Fibroblast of villous mesenchyme (primary cell): ENCODE results near the gene ACCS. TPM values are rescaled to one million over a fixed set of nuclear protein-coding genes. Genes with fewer than 3 reads are reported as not detected.

Source experiments
- DNase-seq: peaks from one replicate; pipeline ENCODE4 v3.0.0-alpha.2; 2010; ENCODE audit warnings: low read depth
- H3K4me3 ChIP-seq: 2 replicates; pipeline ENCODE4 v1.5.1; 2011; ENCODE audit warnings: low read depth, mild to moderate bottlenecking, low read length
- total RNA-seq: library from RNA; depleted of rRNA; stranded (reverse); fragments of >200 nt; gene quantifications from 2 replicates; pipeline ENCODE4 v1.2.3, GENCODE V29; 2012
- TF ChIP-seq, protein P1 (sequence below): IDR thresholded peaks from 2 replicates; pipeline ENCODE4 v1.5.1; 2012; ENCODE audit warnings: low read depth, mild to moderate bottlenecking, low read length; ENCODE audit not compliant: insufficient read depth

Gene ACCS
- total RNA-seq, 1 donor, result 18.6 TPM

DNA sequence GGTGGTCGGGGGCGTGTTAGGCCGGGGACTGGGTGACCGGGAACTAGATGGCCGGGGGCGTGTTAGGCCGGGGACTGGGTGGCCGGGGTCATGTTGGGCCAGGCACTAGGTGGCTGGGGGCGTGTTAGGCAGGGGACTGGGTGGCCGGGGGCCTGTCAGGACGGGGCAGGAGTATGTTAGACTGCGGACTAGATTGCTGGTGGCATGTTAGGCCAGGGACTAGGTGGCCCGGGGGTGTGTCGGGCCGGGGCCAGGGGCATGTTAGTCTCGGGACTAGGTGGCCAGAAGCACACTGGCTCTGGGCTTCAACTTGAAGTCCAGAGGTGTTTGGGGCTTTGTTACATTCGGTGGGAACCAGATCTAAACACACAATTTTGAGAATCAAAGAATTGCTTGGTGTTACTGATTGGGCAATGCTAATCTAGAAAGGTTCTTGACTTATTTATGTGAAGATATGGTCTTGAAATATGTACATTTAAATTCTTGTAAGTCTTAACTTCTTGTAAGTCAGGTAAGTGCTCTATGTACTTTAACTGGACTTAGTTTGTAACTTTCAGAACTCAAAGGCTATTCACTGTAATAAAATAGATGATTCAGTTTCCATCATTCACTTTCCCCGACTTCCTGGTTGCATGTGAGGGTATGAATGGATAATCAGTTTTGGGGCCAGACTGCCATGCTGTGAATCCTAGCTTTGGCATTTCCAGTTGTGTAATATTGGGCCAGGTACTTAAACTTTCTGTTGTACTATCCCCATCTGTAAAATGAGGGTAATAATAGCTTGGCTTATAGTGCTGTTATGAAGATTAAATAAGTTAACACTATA lies 30.5 kb downstream of the ACCS start:
- H3K4me3 ChIP-seq, result peak overlapping the region; percentile 83
- peak; percentile 20 for DNase-seq
- TF ChIP-seq, protein P1, sequence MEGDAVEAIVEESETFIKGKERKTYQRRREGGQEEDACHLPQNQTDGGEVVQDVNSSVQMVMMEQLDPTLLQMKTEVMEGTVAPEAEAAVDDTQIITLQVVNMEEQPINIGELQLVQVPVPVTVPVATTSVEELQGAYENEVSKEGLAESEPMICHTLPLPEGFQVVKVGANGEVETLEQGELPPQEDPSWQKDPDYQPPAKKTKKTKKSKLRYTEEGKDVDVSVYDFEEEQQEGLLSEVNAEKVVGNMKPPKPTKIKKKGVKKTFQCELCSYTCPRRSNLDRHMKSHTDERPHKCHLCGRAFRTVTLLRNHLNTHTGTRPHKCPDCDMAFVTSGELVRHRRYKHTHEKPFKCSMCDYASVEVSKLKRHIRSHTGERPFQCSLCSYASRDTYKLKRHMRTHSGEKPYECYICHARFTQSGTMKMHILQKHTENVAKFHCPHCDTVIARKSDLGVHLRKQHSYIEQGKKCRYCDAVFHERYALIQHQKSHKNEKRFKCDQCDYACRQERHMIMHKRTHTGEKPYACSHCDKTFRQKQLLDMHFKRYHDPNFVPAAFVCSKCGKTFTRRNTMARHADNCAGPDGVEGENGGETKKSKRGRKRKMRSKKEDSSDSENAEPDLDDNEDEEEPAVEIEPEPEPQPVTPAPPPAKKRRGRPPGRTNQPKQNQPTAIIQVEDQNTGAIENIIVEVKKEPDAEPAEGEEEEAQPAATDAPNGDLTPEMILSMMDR, result no peak

DNA sequence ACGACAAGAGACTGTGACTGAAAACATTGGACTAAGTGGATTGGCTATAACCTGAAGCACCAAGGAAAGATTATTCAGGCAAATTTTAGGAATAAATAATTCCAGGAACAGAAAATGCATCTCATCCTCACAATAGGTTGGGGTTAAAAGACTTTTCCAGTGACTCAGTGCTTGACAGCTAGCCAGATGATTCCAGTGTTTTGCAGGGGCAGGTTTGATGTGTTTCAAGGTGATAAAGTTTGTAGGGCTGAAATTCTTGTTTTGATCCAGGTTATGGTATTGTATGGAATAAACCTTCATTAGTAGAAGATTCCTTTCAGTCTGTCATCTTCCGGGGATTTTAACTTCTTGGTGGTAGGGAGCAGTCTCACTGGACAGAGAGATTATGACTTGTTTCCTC lies 31.8 kb downstream of the ACCS start:
- TF ChIP-seq, protein P1, result no peak
- no peak overlapping the region for H3K4me3 ChIP-seq
- no peak for DNase-seq

DNA sequence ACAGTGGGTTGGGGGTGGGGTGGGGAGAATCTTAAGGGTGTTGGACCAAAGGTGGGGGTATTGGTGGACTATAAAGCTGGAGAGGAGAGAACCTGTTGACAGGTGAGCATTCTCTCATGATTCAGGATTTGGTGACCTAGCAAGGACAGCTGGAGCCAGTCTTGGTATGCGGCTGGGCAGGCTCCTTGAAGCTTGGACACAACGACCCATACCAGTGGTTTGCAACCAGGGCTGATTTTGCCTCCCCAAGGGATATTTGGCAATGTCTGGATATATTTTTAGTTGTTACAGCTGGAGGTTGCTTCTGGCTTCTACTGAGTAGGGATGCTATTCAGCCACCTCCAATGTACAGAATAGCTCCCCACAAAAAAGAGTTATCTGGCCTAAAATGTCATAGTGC lies 35.0 kb downstream of the ACCS start:
- no peak overlapping the region for H3K4me3 ChIP-seq
- no peak for DNase-seq
- TF ChIP-seq, protein P1, result no peak

DNA sequence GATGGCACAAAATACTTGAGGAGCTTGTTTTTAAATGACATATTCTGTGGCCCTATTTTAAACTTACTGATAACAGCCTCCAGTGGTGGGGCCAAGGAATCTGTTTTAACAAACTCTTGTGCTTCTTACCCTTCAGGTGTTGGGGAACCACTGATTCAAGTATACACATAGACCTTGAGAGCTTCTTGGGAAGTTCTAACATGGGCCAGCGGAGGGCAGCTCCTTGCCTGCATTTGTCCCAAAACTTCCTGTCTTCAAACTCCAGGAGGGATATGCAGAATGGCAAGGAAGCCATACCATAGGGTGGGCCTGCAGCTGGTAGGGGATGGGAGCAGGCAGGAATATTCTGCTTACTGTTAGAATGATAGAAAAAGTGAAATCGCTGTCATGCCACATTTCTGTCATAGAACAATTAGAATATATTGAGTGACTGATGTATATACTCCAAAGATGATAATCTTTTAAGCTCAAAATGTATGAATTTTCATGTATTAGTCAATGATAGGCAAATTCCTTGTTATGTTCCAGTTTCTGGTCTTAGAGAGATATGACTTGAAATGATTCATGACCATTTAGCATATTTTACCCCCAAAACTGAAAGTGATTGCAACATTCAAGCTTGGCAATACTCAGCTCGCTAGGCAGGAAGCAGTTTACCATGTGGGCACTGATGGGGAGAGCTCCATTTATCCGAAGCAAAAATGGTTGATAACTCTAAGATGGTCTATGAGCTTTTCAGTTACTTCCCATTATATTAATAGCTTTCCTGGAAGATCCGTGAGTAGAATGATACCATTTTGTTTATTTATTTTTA lies 38.6 kb downstream of the ACCS start:
- TF ChIP-seq, protein P1, result peak; percentile 13
- DNase-seq, result no peak
- H3K4me3 ChIP-seq, result no peak overlapping the region

DNA sequence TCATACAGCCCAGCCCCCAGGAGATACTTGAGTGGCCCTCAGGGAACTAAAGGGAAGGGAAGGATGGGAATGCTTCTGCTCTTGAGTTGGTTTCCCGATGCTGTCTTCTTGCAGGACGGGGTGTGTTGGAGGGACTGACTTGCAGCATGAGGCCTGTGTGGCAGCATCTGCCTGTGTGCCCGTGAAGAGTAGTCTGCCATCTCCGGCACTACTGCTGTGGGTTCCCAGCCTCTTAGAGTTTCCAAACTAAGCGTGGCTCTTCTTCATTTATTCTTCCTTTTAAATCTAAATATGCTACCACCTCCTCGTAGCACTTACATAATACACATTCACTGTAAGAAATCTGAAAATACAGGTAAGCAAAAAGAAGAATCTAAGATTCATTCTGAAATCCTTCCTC lies 42.2 kb downstream of the ACCS start:
- TF ChIP-seq, protein P1, result no peak
- H3K4me3 ChIP-seq, result no peak overlapping the region
- DNase-seq, result no peak

DNA sequence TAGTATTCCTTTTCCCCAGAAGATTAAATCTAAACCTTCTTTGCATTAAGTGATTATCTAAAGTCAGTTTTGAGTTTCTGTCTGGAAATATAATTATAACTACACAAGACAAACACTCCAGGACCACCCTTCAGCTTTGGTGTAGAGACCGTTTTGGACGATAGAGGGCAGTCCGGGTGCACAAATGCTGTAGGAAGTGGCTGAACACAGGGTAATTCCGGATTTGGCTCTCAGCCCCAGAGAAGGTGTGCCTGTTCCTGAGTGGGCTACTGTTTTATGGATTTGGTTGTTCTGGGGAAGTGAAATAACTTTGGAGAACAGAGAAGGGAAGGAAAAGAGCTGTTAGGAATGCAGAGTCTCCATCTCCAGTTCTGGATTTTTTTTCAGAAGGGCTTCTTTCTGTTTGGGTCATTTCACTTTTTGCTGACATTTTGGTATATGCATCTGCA lies 44.2 kb downstream of the ACCS start:
- peak; percentile 54 for DNase-seq
- TF ChIP-seq, protein P1, result peak; percentile 91
- no peak overlapping the region for H3K4me3 ChIP-seq
